ENCODE measurements around the gene SYCP2.
"Not testable (repeated sequence)": the region's sequence is repeated elsewhere in the genome, so short reads cannot be mapped to it uniquely, and the experiment has no call there.

The SYCP2 gene

DNA sequence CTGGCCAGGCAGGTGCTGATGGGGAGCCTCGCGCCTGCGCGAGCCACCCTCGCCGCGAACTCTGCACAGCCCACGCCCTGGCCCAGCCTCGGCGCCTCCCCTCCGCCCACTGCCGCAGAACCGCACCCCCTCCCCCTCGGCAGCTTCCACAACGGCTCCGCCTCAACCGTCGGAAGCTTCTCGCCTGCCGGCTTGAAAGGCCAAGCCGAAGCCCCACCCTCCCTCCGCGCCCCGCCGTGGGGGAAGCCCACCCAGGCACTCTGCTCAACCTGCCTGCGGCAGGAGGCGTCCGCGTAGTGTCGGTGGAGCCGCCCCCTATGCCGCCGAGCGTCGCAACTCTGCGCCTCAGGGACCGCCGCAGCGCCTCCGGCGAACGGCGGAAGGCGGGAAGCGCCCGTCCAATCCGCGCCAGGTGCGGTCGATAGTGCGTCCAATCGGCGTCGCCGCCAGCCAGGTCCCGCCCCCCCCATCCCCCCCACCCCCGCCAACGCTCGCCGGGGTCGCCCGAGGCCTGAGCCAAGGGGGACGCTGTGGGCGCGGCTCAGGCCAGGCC is at the start of gene SYCP2:
Gene SYCP2 (minus strand): TSS at position 342 of the 553 bp plus-strand sequence. CDS start 11,224 bp downstream, outside the sequence.
- DNase-seq (ENCODE audit: low read depth): peak; percentile 53

GRCh38 chr20:59983076-59983475 is 49.6 kb upstream of the SYCP2 start:
- no peak for DNase-seq (ENCODE audit: low read depth)

DNA sequence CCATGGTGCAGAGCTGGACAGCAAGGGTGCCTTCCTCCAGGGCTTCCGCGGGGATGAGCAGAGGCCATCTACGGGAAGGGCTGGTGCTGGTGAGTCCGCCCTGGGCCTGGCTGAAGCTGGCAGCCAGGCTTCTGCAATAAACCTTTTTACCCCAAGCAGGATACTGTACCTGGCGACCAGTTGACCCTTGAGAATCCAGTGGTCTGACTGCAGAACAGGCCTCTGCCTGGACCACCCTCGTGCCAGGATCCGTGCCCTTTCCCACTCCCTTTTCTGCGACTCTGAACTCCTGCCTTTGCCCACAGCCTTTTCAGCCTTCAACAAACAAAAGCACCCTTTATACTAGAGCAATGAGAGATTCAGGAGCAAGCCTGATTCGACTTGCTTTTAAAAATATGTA is 43.6 kb upstream of the SYCP2 start:
- DNase-seq (ENCODE audit: low read depth): no peak

- no peak for DNase-seq (ENCODE audit: low read depth)
These were observed 42.8 kb upstream of the SYCP2 start for GRCh38 chr20:59976156-59976782.

GRCh38 chr20:59972037-59972801 is 38.8 kb upstream of the SYCP2 start:
- no peak for DNase-seq (ENCODE audit: low read depth)

DNA sequence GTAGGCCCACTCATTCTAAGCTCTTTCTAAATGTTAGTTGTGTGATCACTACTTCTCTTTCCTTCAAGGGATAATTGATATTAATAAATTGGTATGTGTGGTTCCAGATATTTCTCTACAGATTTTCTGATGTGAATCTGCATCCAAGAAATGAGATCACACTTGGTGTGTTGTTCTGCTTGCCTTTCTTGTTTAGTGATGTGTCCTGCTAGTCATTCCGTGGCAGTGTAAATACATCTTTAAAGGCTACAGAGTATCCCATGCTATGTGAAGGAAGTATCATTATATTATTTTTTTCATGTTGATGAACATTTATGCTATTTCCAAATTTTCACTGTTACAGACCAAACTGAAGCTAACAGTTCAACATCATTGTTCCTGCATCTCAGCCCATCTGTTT is 38.0 kb upstream of the SYCP2 start:
- no peak for DNase-seq (ENCODE audit: low read depth)

- no peak for DNase-seq (ENCODE audit: low read depth)
These were observed 33.0 kb upstream of the SYCP2 start for GRCh38 chr20:59966428-59966827.

DNA sequence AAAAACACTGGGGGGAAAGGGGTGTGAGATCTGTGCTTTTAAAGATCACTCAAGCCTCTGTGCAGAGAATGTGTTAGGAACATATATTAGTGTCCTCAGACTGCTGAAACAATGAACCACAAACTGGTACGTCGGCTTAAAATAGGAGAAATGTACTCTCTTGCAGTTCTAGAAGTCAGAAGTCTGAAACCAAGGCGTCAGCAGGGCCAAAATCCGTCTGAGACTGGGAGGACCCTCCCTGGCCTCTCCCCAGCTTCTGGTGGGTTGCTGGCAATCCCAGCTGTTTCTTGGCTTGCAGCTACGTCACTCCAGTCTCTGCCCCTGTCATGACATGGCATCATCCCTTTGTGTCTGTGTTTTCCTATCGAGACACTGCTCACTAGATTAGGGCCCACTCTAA is 28.7 kb upstream of the SYCP2 start:
- DNase-seq (ENCODE audit: low read depth): no peak

DNA sequence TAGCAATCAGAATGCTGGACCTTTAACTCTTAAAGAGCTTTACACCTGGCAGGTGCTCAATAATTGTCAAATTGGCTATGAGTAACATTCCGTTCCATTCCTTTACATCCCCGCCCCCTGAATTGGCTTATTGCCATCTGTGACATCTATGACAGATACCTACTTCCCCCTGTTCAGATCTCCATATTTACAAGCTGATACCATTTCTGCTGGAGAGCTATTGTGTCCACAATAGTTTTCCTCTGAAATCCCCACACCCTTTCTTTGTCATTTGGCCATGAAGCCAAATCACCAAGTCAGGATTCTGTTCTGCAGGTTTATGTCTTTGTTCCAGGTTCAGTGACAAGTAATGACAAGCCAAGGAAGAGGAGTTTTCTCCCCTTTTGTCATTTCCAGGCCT is 28.0 kb upstream of the SYCP2 start:
- no peak for DNase-seq (ENCODE audit: low read depth)

DNA sequence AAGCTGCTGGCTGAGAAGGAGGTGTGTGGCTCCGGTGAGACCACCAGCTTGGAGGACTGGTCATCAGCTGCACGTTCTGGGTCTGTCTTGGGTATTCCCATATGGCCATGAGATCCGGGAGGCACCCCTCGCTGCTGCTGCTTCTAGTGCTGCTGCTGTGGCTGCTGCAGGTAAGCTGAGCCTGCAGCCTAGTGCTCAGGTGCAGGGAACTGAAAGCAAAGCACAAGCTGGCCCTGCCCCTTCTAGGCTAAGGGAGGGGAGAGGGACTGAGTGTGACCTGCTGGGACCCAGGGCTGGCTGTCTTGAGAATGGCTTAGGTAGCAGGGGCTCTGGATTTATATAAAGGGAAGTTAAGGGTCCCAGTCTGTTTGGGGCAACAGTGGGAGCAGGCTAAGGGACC is 25.2 kb upstream of the SYCP2 start:
- DNase-seq (ENCODE audit: low read depth): no peak

- no peak for DNase-seq (ENCODE audit: low read depth)
These were observed 24.7 kb upstream of the SYCP2 start, which contains the start of gene CDH26 for GRCh38 chr20:59958123-59958522. Gene CDH26, plus strand, starts transcription at chr20:59958423. Its CDS starts 304 bp downstream, at chr20:59958727.

GRCh38 chr20:59957568-59957967 is 24.1 kb upstream of the SYCP2 start:
- DNase-seq (ENCODE audit: low read depth): not testable (repeated sequence)

- DNase-seq (ENCODE audit: low read depth): no peak
These were observed 21.8 kb upstream of the SYCP2 start for GRCh38 chr20:59955131-59955796.

DNA sequence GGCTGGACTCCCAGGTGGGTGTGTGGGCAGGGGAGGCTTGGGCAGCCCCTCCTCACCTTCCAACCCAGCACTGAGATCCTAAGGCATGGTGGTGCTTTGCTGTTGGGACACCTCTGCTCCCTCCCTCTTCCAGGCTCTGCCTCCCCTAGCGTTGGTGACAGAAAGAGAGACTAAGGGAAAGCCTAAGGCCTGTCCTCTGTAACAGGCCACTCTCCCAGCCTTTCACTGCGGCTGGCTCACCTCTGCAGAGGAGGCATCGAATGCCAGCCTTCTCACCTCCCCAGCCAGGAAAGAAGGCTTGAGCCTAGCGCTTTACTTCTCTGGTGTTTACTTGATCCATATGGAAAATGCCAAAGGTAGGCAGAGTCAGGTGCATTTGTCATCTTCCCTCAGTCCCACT is 21.3 kb upstream of the SYCP2 start:
- no peak for DNase-seq (ENCODE audit: low read depth)

DNA sequence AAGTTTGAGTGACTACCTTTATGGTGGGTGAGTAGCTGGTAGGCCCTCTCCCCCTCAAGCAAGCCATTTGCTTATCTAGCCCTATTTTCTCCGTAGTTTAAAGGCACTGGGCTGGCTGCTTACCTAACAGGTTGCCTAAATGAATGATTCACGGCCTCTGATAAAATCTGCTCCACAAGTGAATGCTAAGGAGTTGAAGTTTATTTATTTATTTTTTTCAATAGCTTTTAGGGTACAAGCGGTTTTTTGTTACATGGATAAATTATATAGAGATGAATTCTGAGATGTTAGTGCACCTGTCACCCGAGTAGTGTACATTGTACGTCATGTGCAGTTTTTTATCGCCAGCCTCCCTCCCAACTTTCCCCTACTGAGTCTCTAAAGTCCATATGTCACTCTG is 16.5 kb upstream of the SYCP2 start:
- no peak for DNase-seq (ENCODE audit: low read depth)

- DNase-seq (ENCODE audit: low read depth): no peak
These were observed 15.6 kb upstream of the SYCP2 start for GRCh38 chr20:59948828-59949720.

DNA sequence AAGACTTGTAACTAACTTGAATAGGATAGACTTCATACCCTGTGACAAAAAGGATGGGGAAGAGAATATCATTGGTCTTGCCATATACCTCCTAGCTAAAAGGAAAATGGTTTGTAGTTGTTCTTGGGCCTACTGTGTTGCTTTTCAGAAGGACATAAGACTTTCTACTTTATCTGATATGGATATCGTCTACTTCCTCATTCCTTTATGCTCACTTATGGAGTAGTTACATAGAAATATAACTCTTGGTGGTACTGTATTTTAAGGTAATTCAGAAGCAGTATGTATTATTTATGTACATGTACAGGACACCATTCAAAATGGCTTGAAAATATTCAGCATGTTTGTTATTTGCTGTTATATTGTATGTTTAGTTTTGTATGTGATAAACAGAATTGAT is 14.8 kb upstream of the SYCP2 start:
- no peak for DNase-seq (ENCODE audit: low read depth)

- DNase-seq (ENCODE audit: low read depth): no peak
These were observed 13.9 kb upstream of the SYCP2 start for GRCh38 chr20:59947376-59947775.

GRCh38 chr20:59945731-59946130 is 12.3 kb upstream of the SYCP2 start:
- DNase-seq (ENCODE audit: low read depth): no peak

DNA sequence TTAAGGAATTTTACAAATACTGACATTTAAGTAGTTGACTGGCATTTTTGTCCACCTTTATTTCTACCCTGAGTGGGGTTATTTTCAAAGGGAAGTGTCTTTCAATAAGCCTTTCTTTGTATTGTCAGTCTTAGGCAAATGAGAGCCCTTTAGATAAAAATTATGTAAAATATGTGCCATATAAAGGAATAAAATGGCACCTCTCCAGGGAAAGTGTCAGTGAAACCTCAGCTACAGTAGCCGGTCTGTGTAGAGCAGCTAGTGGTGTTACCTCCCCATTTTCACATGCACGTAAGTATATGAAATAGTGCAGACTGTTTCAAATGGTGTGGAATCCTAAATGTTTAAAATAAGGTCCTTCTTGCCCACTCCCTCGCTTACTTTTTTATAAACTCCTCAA is 11.7 kb upstream of the SYCP2 start:
- DNase-seq (ENCODE audit: low read depth): no peak

DNA sequence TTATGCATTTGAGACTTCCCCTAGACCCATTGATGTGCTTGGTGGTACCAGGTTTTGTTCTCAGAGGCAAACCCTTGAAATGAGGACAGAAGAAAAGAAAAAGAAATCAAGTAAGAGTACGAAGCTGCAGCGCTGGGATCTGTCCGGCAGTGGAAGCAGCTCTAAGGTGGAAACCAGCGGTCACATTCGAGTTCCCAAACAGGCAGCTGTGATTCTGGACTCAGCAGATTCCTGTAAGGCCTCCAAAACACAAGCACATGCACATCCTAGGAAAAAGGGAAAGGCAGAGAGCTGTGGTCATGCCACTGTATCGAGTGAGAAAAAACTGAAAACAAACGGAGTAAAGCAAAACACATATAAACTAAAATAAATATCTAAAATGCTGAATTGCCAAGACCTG is 11.3 kb upstream of the SYCP2 start:
- DNase-seq (ENCODE audit: low read depth): no peak

GRCh38 chr20:59942245-59942644 is 8.8 kb upstream of the SYCP2 start:
- no peak for DNase-seq (ENCODE audit: low read depth)

Data from activated gamma-delta T cell treated with anti-CD3 and anti-CD28 coated beads, Interleukin-2, amount 50 U/mL, for 16 hours (primary cell).